SK-N-SH treated with all-trans-retinoic acid at 6 μM for 48 hours (cell line): ENCODE data around the gene CAVIN2.

Experiments used
- ATAC-seq: fragments of 200-7000 bp; cut with Tn5 transposase; 3 replicates; pipeline ENCODE4 v1.9.1; 2020; ENCODE audit warnings: mild to moderate bottlenecking, moderate library complexity
- ARNTL ChIP-seq: fragments of 450-650 bp; formaldehyde crosslinking; IDR thresholded peaks from 2 replicates; pipeline ENCODE4 v1.5.0; 2020; ENCODE audit warnings: low read depth, mild to moderate bottlenecking, moderate library complexity, borderline replicate concordance
- BACH2 ChIP-seq: fragments of 250-450 bp; sonication (Bioruptor Pico); IDR thresholded peaks from 2 replicates; pipeline ENCODE4 v1.9.0; 2021; ENCODE audit warnings: mild to moderate bottlenecking, borderline replicate concordance
- CSDC2 ChIP-seq: fragments of 250-450 bp; sonication (Bioruptor Pico); IDR thresholded peaks from 2 replicates; pipeline ENCODE4 v1.5.0; 2020; ENCODE audit warnings: mild to moderate bottlenecking, moderate library complexity
- ESRRG ChIP-seq: fragments of 250-450 bp; sonication (Bioruptor Pico); IDR thresholded peaks from 2 replicates; pipeline ENCODE4 v1.6.1; 2021; ENCODE audit warnings: mild to moderate bottlenecking
- GLIS3 ChIP-seq: fragments of 250-450 bp; sonication (Bioruptor Pico); IDR thresholded peaks from 2 replicates; pipeline ENCODE4 v1.5.0; 2020; ENCODE audit warnings: mild to moderate bottlenecking, moderate library complexity
- OSR1 ChIP-seq: fragments of 250-450 bp; sonication (Bioruptor Pico); IDR thresholded peaks from 2 replicates; pipeline ENCODE4 v1.8.0; 2022; ENCODE audit warnings: moderate library complexity, mild to moderate bottlenecking, inconsistent platforms
- PPARA ChIP-seq: fragments of 250-450 bp; sonication (Bioruptor Pico); IDR thresholded peaks from 2 replicates; pipeline ENCODE4 v1.5.0; 2020; ENCODE audit warnings: mild to moderate bottlenecking, borderline replicate concordance
- RARB ChIP-seq: fragments of 250-450 bp; sonication (Bioruptor Pico); IDR thresholded peaks from 2 replicates; pipeline ENCODE4 v1.8.0; 2021; ENCODE audit warnings: mild to moderate bottlenecking, moderate library complexity
- SNAI2 ChIP-seq: fragments of 250-450 bp; sonication (Bioruptor Pico); IDR thresholded peaks from 2 replicates; pipeline ENCODE4 v1.5.0; 2020; ENCODE audit warnings: mild to moderate bottlenecking, moderate library complexity
- TCF4 ChIP-seq: fragments of 250-450 bp; sonication (Bioruptor Pico); IDR thresholded peaks from 2 replicates; pipeline ENCODE4 v1.8.0; 2021; ENCODE audit warnings: mild to moderate bottlenecking, moderate library complexity, borderline replicate concordance
- TSHZ2 ChIP-seq: fragments of 250-450 bp; sonication (Bioruptor Pico); IDR thresholded peaks from 2 replicates; pipeline ENCODE4 v1.5.0; 2020; ENCODE audit warnings: mild to moderate bottlenecking, moderate library complexity
- ZC3H10 ChIP-seq: fragments of 250-450 bp; sonication (Bioruptor Pico); IDR thresholded peaks from 2 replicates; pipeline ENCODE4 v1.5.1; 2021; ENCODE audit warnings: mild to moderate bottlenecking, moderate library complexity
- ZFP3 ChIP-seq: fragments of 250-450 bp; sonication (Bioruptor Pico); IDR thresholded peaks from 2 replicates; pipeline ENCODE4 v1.5.0; 2020; ENCODE audit warnings: mild to moderate bottlenecking, moderate library complexity
- ZNF70 ChIP-seq: fragments of 450-650 bp; formaldehyde crosslinking; IDR thresholded peaks from 2 replicates; pipeline ENCODE4 v1.5.0; 2020; ENCODE audit warnings: mild to moderate bottlenecking, moderate library complexity
- ZNF8 ChIP-seq: fragments of 450-650 bp; formaldehyde crosslinking; IDR thresholded peaks from 2 replicates; pipeline ENCODE4 v1.5.0; 2020; ENCODE audit warnings: mild to moderate bottlenecking, moderate library complexity
- TF ChIP-seq, protein P1 (sequence below): fragments of 250-450 bp; sonication (Bioruptor Pico); IDR thresholded peaks from 2 replicates; pipeline ENCODE4 v1.8.0; 2020; ENCODE audit warnings: mild to moderate bottlenecking, moderate library complexity, borderline replicate concordance
- TF ChIP-seq, protein P2 (sequence below): fragments of 250-450 bp; sonication (Bioruptor Pico); IDR thresholded peaks from 2 replicates; pipeline ENCODE4 v1.5.1; 2021; ENCODE audit warnings: mild to moderate bottlenecking, moderate library complexity
- TF ChIP-seq, protein P3 (sequence below): fragments of 250-450 bp; sonication (Bioruptor Pico); IDR thresholded peaks from 2 replicates; pipeline ENCODE4 v1.8.0; 2021; ENCODE audit warnings: low read depth, mild to moderate bottlenecking, moderate library complexity, borderline replicate concordance
- TF ChIP-seq, protein P4 (sequence below): fragments of 250-450 bp; sonication (Bioruptor Pico); IDR thresholded peaks from 2 replicates; pipeline ENCODE4 v1.5.1; 2020; ENCODE audit warnings: low read depth, mild to moderate bottlenecking, moderate library complexity

The CAVIN2 gene

DNA sequence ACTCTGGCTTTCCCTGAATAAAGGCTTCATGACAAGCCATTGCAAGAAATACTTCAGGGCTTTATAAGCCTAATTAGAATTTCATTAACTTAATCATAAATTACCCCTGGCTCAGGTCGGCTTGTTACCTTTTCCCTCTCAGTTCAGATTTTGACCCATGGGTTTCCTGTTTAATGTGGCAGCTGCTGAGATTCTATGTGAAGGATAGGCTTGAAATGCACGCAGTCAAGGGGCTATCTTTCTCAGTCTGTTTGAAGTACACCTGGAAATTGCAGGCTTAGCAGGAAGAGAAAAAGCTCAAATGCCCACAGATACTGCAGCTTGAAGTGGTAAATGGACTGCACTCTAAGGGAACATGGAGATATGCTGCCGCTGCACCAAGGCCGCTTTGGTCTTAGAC, 49.4 kb downstream of the CAVIN2 start:
- peak; percentile 28; the same call in 2 of the 3 replicates for ATAC-seq

GRCh38 chr2:191795715-191796114, 51.2 kb downstream of the CAVIN2 start:
- ATAC-seq, result no peak
- TF ChIP-seq GLIS3 (no peak), TSHZ2 (no peak), BACH2 (CRISPR knock-in tag) (no peak), ZFP3 (no peak), PPARA (CRISPR knock-in tag) (no peak), ZC3H10 (no peak), ZNF70 (CRISPR knock-in tag) (no peak), ARNTL (CRISPR knock-in tag) (no peak), SNAI2 (CRISPR knock-in tag) (no peak)
- TF ChIP-seq, protein P1, sequence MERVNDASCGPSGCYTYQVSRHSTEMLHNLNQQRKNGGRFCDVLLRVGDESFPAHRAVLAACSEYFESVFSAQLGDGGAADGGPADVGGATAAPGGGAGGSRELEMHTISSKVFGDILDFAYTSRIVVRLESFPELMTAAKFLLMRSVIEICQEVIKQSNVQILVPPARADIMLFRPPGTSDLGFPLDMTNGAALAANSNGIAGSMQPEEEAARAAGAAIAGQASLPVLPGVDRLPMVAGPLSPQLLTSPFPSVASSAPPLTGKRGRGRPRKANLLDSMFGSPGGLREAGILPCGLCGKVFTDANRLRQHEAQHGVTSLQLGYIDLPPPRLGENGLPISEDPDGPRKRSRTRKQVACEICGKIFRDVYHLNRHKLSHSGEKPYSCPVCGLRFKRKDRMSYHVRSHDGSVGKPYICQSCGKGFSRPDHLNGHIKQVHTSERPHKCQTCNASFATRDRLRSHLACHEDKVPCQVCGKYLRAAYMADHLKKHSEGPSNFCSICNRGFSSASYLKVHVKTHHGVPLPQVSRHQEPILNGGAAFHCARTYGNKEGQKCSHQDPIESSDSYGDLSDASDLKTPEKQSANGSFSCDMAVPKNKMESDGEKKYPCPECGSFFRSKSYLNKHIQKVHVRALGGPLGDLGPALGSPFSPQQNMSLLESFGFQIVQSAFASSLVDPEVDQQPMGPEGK (CRISPR knock-in tag), result no peak

More for the DNA sequence above, 49.4 kb downstream of the CAVIN2 start:
- no peak for TF ChIP-seq GLIS3
- no peak for TF ChIP-seq TCF4 (CRISPR knock-in tag)
- TF ChIP-seq BACH2 (CRISPR knock-in tag), result no peak
- no peak for TF ChIP-seq PPARA (CRISPR knock-in tag)
- no peak for TF ChIP-seq ZFP3
- no peak for TF ChIP-seq OSR1 (CRISPR knock-in tag)

DNA sequence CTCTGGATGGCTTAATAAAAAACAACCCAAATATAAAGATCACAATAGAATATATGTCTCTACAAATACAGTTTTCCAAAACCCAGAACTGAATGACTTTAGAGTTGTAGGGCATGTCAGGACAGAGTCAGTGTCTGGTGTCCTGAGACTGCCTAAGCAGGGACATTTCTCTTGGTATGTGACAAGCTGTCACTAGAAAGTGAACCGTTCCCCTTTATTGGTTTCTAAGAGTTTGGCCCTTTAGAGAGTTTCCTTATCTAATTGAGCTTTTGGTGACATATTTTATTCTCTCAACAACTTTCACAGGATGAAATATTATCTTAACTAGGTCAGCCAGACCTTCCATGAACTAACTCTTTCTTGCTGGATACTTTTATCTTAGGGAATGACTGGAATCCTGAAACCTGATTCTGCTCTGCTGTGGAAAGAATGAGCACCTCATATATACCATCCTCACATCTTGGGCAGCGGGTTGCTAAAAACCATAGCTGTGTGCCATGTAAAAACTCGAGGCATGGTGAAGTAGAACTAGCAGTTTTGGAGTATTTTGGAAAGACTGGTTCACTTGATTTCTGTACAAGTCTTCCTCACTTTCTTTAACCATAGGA, 54.8 kb downstream of the CAVIN2 start:
- ATAC-seq, result no peak; the same call in 2 of the 3 replicates
- TF ChIP-seq RARB (CRISPR knock-in tag), result no peak
- TF ChIP-seq, protein P2, sequence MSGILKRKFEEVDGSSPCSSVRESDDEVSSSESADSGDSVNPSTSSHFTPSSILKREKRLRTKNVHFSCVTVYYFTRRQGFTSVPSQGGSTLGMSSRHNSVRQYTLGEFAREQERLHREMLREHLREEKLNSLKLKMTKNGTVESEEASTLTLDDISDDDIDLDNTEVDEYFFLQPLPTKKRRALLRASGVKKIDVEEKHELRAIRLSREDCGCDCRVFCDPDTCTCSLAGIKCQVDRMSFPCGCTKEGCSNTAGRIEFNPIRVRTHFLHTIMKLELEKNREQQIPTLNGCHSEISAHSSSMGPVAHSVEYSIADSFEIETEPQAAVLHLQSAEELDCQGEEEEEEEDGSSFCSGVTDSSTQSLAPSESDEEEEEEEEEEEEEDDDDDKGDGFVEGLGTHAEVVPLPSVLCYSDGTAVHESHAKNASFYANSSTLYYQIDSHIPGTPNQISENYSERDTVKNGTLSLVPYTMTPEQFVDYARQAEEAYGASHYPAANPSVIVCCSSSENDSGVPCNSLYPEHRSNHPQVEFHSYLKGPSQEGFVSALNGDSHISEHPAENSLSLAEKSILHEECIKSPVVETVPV, result no peak
- no peak for TF ChIP-seq ESRRG (CRISPR knock-in tag)
- TF ChIP-seq BACH2 (CRISPR knock-in tag), result no peak
- TF ChIP-seq, protein P3, sequence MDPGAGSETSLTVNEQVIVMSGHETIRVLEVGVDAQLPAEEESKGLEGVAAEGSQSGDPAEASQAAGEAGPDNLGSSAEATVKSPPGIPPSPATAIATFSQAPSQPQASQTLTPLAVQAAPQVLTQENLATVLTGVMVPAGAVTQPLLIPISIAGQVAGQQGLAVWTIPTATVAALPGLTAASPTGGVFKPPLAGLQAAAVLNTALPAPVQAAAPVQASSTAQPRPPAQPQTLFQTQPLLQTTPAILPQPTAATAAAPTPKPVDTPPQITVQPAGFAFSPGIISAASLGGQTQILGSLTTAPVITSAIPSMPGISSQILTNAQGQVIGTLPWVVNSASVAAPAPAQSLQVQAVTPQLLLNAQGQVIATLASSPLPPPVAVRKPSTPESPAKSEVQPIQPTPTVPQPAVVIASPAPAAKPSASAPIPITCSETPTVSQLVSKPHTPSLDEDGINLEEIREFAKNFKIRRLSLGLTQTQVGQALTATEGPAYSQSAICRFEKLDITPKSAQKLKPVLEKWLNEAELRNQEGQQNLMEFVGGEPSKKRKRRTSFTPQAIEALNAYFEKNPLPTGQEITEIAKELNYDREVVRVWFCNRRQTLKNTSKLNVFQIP (CRISPR knock-in tag), result no peak
- no peak for TF ChIP-seq CSDC2 (CRISPR knock-in tag)
- TF ChIP-seq ARNTL (CRISPR knock-in tag), result no peak
- TF ChIP-seq, protein P1 (CRISPR knock-in tag), result no peak
- TF ChIP-seq SNAI2 (CRISPR knock-in tag), result no peak
- TF ChIP-seq ZNF8, result no peak
- no peak for TF ChIP-seq GLIS3
- no peak for TF ChIP-seq TCF4 (CRISPR knock-in tag)
- no peak for TF ChIP-seq ZC3H10
- TF ChIP-seq, protein P4, sequence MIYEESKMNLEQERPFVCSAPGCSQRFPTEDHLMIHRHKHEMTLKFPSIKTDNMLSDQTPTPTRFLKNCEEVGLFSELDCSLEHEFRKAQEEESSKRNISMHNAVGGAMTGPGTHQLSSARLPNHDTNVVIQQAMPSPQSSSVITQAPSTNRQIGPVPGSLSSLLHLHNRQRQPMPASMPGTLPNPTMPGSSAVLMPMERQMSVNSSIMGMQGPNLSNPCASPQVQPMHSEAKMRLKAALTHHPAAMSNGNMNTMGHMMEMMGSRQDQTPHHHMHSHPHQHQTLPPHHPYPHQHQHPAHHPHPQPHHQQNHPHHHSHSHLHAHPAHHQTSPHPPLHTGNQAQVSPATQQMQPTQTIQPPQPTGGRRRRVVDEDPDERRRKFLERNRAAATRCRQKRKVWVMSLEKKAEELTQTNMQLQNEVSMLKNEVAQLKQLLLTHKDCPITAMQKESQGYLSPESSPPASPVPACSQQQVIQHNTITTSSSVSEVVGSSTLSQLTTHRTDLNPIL, result no peak
